BJ (cell line): Measurements from ENCODE around the gene RRP1. TPM values are rescaled to one million over a fixed set of nuclear protein-coding genes. Genes with fewer than 3 reads are reported as not detected.

ENCODE experiments used
- CTCF ChIA-PET: fragments of 350-600 bp; formaldehyde crosslinking; extraction: SDS; loops from one replicate; lab custom pipeline; 2021; ENCODE audit warnings: antibody characterized with exemption, inconsistent platforms; lab: Yijun Ruan, JAX
- POLR2A ChIA-PET: fragments of 300-600 bp; sonication (Branson Sonifier 250); formaldehyde crosslinking; extraction: SDS; loops from one replicate; lab custom pipeline; 2021; ENCODE audit warnings: antibody characterized with exemption; lab: Charles Lee
- DNase-seq: peaks from one replicate; pipeline ENCODE4 v3.0.0-alpha.2; 2011; ENCODE audit warnings: low read depth
- H3K27me3 ChIP-seq: 2 replicates; pipeline ENCODE4 v1.6.0; 2011; ENCODE audit warnings: low read length; ENCODE audit not compliant: control insufficient read depth, insufficient read depth
- H3K36me3 ChIP-seq: 2 replicates; pipeline ENCODE4 v1.5.1; 2011; ENCODE audit warnings: low read length; ENCODE audit not compliant: control insufficient read depth, insufficient read depth
- H3K4me3 ChIP-seq: 2 replicates; pipeline ENCODE4 v1.5.1; 2011; ENCODE audit warnings: low read depth, mild to moderate bottlenecking, control low read depth, low read length
- CTCF ChIP-seq: IDR thresholded peaks from 2 replicates; pipeline ENCODE4 v1.5.1; 2011; ENCODE audit warnings: low read depth, mild to moderate bottlenecking, control low read depth, inconsistent platforms, low read length, moderate library complexity; ENCODE audit not compliant: insufficient read depth
- polyA plus RNA-seq: library from polyadenylated mRNA; depleted of rRNA; stranded (reverse); fragments of >200 nt; gene quantifications from 2 replicates; pipeline ENCODE4 v1.2.3, GENCODE V29; 2011

RRP1 gene
- polyA plus RNA-seq, 1 experiment: 14.4 TPM

- no peak for DNase-seq
- CTCF ChIA-PET: no interaction called here
- Histone ChIP-seq H3K4me3 (no peak overlapping the region), H3K27me3 (no peaks in the 10 kb centered on the region), H3K36me3 (peaks cover 49% of the 10 kb centered on the region)
- no peak for TF ChIP-seq CTCF
- POLR2A ChIA-PET: no interaction called here
Observed at GRCh38 chr21:43801006-43801783, 11.8 kb downstream of the RRP1 start.

GRCh38 chr21:43802713-43803313 is 13.4 kb downstream of the RRP1 start:
- H3K27me3 ChIP-seq: no peaks in the 10 kb centered on the region
- peaks cover 36% of the 10 kb centered on the region for H3K36me3 ChIP-seq
- ChIA-PET CTCF (no interaction called here), POLR2A (no interaction called here)
- TF ChIP-seq CTCF: no peak
- H3K4me3 ChIP-seq: no peak overlapping the region
- DNase-seq: no peak

- Histone ChIP-seq H3K36me3 (peaks cover 28% of the 10 kb centered on the region), H3K4me3 (no peak overlapping the region), H3K27me3 (no peaks in the 10 kb centered on the region)
- ChIA-PET CTCF (no interaction called here), POLR2A (no interaction called here)
- no peak for TF ChIP-seq CTCF
- no peak for DNase-seq
Observed at GRCh38 chr21:43803558-43804300, 14.4 kb downstream of the RRP1 start.

GRCh38 chr21:43805275-43805800 is 16.0 kb downstream of the RRP1 start:
- CTCF ChIA-PET: no interaction called here
- POLR2A ChIA-PET: no interaction called here
- TF ChIP-seq CTCF: no peak
- no peak for DNase-seq
- H3K4me3 ChIP-seq: no peak overlapping the region
- no peaks in the 10 kb centered on the region for H3K27me3 ChIP-seq
- peaks cover 22% of the 10 kb centered on the region for H3K36me3 ChIP-seq
